ENCODE measurements around the gene BBS10.

BBS10 gene

DNA sequence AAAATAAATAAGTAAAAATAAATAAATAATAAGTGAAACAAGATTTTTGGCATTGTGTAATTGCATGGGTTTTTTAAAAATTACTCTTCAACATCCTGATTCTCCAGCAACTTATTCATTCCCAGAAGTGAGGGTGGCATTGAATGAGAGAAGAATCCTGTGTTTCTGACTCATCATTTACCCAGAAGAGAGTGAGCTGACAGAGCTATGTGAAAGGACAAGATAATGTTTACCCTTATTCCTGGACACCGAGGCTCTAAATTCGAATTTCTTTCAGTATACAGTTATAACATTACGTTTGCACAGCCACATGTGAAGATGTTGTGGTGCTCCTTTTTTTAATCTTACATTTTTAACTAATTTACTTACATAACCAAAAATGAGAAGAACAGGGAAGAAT is 36.4 kb downstream of the BBS10 start:
- Mint-ChIP-seq H3K27ac (no peak overlapping the region), H3K4me3 (no peak overlapping the region), H3K9me3 (no peaks in the 10 kb centered on the region), H3K27me3 (peaks cover 35% of the 10 kb centered on the region), H3K36me3 (no peaks in the 10 kb centered on the region), H3K4me1 (peaks cover 9% of the 10 kb centered on the region)
- no peak for ATAC-seq

DNA sequence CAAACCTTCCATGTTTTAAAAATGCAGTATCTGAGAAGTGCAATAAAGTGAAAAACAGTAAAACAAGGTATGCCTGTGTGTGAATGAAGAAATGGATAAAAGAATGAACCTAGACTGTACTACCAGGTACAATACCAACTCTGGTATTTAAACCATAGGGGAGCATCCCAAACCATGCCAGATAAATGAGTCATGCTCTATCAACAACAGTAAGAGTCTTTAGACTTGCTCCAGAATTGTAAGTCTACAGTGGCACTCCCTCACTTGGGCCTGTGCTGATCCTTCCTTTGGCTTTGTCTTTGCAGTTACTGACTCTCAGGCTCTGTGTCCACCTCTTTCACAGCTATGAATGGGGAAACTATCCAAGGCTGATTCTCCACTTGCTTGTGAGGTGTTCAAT is 38.1 kb downstream of the BBS10 start:
- no peak overlapping the region for H3K4me3 Mint-ChIP-seq
- no peaks in the 10 kb centered on the region for H3K9me3 Mint-ChIP-seq
- ATAC-seq: no peak
- peaks cover 9% of the 10 kb centered on the region for H3K4me1 Mint-ChIP-seq
- H3K27me3 Mint-ChIP-seq: peaks cover 20% of the 10 kb centered on the region
- H3K36me3 Mint-ChIP-seq: no peaks in the 10 kb centered on the region
- no peak overlapping the region for H3K27ac Mint-ChIP-seq

DNA sequence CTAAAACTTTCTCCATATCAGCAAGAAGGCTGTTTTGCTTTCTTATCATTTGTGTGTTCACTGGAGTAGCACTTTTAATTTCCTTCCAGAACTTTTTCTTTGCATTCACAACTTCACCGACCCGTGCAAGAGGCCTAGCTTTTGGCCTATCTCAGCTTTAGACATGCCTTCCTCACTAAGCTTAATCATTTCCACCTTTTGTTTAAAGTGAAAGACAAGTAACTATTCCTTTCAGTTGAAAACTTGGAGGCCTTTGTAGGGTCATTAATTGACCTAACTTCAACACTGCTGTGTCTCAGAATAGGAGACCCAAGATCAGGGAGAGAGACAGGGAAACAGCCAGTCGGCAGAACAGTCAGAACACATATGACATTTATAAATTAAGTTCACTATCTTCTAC is 39.3 kb downstream of the BBS10 start:
- Mint-ChIP-seq H3K27me3 (peaks cover 10% of the 10 kb centered on the region), H3K36me3 (no peaks in the 10 kb centered on the region), H3K4me1 (no peaks in the 10 kb centered on the region), H3K4me3 (no peak overlapping the region), H3K9me3 (no peaks in the 10 kb centered on the region), H3K27ac (no peak overlapping the region)
- ATAC-seq: no peak

DNA sequence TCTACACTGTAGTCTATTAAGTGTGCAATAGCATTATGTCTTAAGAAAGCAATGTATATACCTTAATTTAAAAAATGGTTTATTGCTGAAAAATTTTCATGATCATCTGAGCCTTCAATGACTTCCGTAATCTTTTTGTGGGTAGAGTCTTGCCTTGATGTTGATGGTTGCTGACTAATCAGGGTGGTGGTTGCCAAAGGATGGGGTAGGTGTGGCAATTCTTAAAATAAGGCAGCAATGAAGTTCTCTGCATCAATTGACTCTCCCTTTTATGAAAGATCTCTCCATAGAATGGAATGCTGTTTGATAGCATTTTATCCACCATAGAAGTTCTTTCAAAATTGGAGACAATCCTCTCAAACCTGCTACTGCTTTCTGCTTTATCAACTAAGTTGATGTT is 41.1 kb downstream of the BBS10 start:
- no peaks in the 10 kb centered on the region for H3K36me3 Mint-ChIP-seq
- no peaks in the 10 kb centered on the region for H3K4me1 Mint-ChIP-seq
- H3K27ac Mint-ChIP-seq: no peak overlapping the region
- H3K27me3 Mint-ChIP-seq: peaks cover 22% of the 10 kb centered on the region
- H3K9me3 Mint-ChIP-seq: no peaks in the 10 kb centered on the region
- no peak overlapping the region for H3K4me3 Mint-ChIP-seq
- ATAC-seq: no peak

DNA sequence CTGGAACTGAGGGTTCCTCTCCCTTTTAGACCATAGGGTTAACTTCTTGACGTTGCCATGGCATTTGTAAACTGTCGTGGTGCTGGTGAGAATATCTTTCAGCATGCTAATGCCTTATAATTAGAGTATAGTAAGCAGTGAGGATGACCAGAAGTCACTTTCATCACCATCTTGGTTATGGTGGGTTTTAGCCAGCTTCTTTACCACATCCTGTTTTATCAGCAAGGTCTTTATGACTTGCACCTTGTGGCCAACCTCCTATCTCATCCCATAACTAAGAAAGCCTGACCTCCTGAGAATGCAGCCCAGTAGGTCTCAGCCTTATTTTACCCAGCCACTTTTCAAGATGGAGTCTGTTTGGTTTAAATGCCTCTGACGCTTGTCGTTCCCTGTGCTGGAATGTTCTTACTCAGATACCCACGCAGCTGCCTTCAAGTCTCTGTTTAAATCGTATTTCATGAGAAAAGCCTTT is 44.2 kb downstream of the BBS10 start:
- ATAC-seq: no peak
- Mint-ChIP-seq H3K4me1 (no peaks in the 10 kb centered on the region), H3K27me3 (peaks cover 23% of the 10 kb centered on the region), H3K27ac (no peak overlapping the region), H3K9me3 (no peaks in the 10 kb centered on the region), H3K4me3 (no peak overlapping the region), H3K36me3 (no peaks in the 10 kb centered on the region)

DNA sequence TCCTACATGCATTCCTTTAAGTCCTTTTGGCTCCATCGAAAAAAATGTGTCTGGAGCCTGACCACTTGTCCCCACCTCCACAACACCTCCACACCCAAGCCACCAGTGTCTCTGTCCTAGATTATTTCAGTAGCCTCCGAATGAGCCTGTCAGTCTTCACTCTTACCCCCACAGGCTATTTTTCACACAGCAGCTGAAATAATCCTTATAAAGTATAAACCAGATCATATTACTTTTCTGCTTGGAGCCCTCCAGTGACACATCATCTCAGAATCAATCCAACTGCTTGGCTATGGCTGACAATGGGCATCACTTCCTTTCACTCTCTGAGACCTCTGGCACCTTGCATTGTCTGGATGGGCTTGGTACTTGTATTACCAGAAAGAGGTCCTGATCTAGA is 44.9 kb downstream of the BBS10 start:
- no peaks in the 10 kb centered on the region for H3K4me1 Mint-ChIP-seq
- H3K4me3 Mint-ChIP-seq: no peak overlapping the region
- no peak for ATAC-seq
- no peaks in the 10 kb centered on the region for H3K36me3 Mint-ChIP-seq
- H3K27ac Mint-ChIP-seq: no peak overlapping the region
- H3K27me3 Mint-ChIP-seq: peaks cover 23% of the 10 kb centered on the region
- no peaks in the 10 kb centered on the region for H3K9me3 Mint-ChIP-seq

DNA sequence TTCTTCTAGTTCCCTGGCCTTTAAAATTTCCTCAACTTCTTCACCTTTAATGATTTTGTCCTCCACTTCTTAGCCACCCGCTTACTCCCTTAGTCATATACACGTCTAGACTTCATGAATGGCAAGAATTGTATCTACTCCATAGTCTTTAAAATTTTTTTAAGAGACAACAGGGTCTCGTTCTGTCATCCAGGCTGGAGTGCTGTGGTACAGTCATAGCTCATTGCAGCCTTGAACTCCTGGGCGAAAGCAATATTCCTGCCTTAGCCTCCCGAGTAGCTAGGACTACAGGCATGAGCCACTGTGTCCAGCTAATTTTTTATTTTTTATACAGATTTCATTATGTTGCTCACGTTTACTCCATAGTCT is 47.9 kb downstream of the BBS10 start:
- no peak overlapping the region for H3K27ac Mint-ChIP-seq
- H3K4me1 Mint-ChIP-seq: no peaks in the 10 kb centered on the region
- no peak for ATAC-seq
- H3K4me3 Mint-ChIP-seq: no peak overlapping the region
- H3K36me3 Mint-ChIP-seq: no peaks in the 10 kb centered on the region
- no peaks in the 10 kb centered on the region for H3K9me3 Mint-ChIP-seq
- H3K27me3 Mint-ChIP-seq: peaks cover 23% of the 10 kb centered on the region

DNA sequence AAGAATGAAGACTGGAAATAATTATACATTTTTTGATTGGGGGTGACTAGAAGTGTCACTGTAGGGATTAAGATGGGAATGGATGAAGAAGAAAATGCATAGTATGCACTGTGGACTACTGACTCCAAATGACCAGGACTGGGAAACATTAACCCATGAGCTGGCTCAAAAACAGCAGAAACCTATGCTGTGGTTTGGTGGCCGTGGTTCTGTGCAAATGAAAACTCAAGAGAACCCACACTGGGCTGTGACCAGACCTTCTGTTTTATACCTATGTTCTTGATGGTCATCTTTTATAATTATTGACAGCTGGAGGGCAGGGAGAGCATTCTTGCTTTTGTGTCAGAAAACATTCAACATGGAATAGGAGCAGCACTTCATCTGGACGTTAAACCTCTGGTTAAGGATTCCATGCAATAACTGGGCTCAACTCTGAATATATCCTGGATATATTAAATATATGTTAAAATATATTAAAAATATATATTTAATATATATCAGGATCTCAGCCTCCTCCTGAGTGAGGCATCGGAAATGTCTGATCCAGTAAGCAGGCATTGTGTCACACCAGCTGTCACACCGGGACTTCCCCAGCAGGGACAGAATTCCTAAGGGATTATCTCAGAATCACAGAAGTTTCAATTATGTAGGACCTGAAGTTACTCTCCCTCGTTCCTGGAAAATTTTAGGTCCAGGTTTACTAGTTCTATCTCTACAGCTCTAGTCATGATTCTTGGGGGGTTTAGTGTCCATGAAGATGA is 48.5 kb downstream of the BBS10 start:
- Mint-ChIP-seq H3K4me1 (no peaks in the 10 kb centered on the region), H3K27ac (no peak overlapping the region), H3K36me3 (no peaks in the 10 kb centered on the region), H3K9me3 (no peaks in the 10 kb centered on the region), H3K27me3 (peaks cover 23% of the 10 kb centered on the region), H3K4me3 (no peak overlapping the region)
- no peak for ATAC-seq
